Stimulated activated CD8-positive, alpha-beta memory T cell treated with anti-CD3 and anti-CD28 coated beads, Interleukin-7, amount 100 ng/mL, for 4 hours (primary cell): ENCODE measurements around the gene SNRNP40.
"Not testable (repeated sequence)": the region's sequence is repeated elsewhere in the genome, so short reads cannot be mapped to it uniquely, and the experiment has no call there.

Experiments used
- DNase-seq, 2 donors: peaks; one replicate each; pipeline ENCODE4 v3.0.0-alpha.2; 2020; ENCODE audit warnings: low read depth in 2 of 2

SNRNP40 gene

DNA sequence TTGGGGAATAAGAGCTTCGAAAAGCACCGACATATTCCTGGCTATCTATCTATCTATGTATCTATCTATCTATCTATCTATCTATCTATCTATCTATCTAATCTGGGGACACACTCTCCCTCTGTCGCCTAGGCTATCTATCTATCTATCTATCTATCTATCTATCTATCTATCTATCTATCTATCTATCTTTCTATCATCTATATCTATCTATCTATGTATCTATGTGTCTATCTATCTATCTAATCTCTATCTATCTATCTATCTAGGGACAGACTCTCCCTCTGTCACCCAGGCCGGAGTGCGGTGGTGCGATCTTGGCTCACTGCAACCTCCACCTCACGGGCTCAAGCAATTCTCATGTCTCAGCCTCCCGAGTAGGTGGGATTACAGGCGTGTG is 14.2 kb downstream of the SNRNP40 start:
- DNase-seq = not testable (repeated sequence)

GRCh38 chr1:31273619-31274018 is 23.0 kb downstream of the SNRNP40 start:
- no peak for DNase-seq

- no peak for DNase-seq
These were observed 24.2 kb downstream of the SNRNP40 start for GRCh38 chr1:31272369-31272768.

DNA sequence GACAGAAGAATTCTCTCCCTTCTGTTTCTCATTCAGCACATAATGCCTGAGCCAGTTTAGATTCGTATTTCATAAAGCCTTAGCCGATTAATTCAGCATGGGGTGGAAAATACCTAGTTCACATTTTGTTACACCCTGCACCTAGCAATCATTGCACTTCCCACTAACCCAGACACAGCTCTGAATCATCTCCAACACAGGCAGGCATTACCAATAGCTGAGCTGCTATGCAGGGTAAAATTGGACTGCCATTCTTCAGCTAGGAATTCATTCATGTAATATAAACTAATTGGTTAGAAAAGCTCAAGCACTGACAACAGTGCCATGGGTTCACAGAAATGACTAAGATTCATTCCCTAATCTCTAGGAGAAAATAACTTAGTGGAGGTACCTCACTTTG is 30.0 kb downstream of the SNRNP40 start:
- no peak for DNase-seq

DNA sequence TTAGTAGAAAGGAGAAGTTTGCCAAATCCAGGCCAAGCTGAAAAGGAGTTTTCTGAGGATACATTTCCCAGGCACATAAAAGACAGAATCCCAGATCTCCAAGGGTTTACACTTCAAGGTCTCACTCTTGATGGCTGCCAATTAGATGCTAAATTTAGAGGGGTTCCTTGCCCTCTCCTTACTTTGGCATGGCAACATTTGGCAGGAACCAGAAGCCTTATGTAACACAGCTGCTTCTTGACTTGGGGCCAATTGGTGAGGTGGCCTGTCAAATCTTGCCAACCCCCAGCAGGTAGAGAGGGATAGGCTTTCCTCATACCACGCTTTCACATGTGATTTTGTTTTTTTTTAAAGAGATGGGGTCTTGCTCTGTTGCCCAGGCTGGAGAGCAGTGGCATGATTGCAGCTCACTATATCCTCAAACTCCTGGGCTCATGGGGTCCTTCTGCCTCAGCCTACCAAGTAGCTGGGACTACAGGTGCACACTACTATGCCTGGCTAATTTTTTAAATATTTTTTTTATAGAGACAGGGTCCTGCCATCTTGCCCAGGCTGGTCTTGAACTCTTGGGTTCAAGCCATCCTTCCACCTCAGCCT is 31.7 kb downstream of the SNRNP40 start:
- DNase-seq = no peak

GRCh38 chr1:31263408-31263807 is 33.2 kb downstream of the SNRNP40 start:
- DNase-seq = no peak

DNA sequence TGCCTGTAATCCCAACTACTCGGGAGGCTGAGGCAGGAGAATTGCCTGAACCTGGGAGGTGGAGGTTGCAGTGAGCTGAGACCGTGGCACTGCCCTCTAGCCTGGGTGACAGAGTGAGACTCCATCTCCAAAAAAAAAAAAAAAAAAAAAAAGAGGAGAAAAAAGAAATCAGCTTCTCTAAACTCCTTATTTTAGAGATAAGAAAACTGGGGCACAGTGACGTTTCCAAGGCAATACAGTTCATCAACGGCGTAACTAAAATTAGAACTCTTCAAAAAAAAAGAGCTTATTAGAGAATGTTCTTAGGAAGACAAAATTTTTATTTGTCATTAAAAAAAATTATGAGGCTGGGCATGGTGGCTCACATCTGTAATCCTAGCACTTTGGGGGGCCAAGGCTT is 34.2 kb downstream of the SNRNP40 start:
- DNase-seq = not testable (repeated sequence)

DNA sequence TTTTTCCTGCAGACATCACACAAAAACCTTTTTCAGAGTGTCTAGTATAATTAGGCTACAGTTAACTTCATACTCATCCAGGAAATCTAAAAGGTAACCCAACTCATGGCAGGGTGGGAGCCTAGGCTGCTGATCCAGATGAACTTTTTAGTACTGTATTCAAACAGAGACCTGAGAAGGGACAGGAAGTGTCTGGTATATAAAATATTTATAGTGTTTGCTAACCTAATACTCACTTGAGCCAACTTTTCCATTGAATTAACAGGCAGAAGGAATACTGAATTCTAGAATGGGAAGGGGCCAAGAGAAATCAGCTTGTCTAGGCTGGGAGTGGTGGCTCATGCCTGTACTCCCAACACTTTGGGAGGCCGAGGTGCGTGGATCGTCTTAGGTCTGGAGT is 34.7 kb downstream of the SNRNP40 start:
- DNase-seq = no peak

GRCh38 chr1:31259746-31260145 is 36.8 kb downstream of the SNRNP40 start:
- DNase-seq = no peak

- DNase-seq = no peak
These were observed 38.0 kb downstream of the SNRNP40 start for GRCh38 chr1:31258581-31258980.

DNA sequence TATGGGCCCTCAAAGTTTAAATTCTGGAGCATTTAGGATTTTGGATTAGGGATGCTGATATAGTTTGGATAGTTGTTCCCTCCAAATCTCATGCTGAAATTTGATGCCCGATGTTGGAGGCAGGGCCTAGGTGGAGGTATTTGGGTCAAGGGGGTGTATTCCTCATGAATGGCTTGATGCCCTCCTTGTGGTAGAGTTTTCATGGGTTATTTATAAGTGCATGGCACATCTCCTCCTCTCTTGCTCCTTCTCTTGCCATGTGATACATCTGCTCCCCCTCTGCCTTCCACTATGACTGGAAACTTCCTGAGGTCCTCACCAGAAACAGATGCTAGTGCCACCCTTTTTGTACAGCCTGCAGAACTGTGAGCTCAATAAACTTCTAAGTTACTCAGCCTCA is 39.4 kb downstream of the SNRNP40 start:
- DNase-seq = no peak

GRCh38 chr1:31249854-31250253 is 46.7 kb downstream of the SNRNP40 start:
- no peak for DNase-seq

DNA sequence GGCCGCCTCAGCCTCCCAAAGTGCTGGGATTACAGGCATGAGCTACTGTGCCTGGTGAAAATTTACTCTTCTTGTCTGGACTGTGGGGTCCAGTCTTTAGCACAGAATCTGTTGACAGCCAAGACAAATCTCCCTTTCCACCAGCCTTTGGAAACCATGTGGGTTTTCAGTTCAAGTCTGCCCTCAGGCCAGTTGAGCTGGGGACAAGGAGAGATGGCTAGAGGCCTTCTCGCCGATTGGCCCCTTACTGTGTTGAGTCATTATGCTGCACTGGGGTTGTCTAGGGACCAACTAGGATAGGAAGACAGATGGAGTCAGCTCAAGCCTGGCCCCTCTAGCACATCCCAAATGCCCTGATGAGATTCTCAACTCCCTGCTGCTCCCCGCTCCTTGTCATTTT is 48.3 kb downstream of the SNRNP40 start:
- DNase-seq = no peak

- DNase-seq = no peak
These were observed 52.3 kb downstream of the SNRNP40 start for GRCh38 chr1:31244326-31244725.

DNA sequence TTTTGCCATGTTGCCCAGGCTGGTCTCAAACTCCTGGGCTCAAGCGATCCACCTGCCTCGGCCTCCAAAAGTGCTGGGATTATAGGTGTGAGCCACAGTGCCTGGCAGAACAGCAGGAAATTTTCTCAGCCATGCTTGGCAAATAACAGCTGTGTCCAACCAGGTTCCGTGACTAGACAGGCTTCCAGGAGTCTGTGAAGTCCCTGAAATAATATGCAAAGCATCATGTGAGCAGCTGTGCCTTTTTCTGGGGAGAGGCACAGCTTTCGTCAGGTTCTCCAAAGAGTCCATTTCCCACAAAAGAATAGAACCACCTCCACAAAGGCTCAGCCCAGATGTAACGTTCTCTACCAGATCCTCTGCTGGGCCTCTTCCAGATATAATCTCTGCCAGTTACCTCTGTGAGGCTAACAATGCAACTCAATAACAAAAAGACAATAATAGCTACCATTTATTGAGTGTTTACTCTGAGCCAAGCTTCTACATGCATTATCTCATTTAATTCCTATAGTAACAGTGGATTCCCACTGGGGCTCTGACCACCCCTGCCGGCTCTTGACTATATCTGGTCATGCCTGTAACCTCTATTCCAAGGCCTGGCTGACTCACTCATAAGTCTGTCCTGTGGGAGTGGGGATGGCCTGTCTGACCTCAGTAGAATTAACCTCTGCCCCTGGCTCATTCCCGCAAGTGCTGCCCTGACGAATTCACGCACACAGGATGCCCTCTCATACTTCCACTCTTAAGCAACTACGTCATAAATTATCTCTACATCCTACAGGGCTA is 52.9 kb downstream of the SNRNP40 start:
- DNase-seq = no peak

DNA sequence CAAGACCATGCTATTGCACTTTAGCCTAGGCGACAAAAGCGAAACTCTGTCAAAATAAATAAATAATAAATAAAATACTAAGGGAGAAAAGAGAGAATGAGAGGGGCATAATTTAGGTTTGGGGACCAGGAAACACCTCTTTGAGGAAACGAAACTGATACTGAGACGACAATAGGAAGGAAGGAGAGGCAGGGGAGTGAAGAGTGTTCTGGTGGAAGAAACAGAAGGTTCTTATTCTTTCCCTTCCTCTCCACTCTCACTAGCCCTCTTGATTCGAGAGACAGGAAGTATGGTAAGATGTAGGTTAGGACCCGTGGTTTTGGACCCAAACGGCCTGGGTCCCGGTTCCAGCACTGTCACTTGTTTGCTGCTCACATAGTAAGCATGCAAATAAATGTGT is 55.3 kb downstream of the SNRNP40 start:
- DNase-seq = no peak

DNA sequence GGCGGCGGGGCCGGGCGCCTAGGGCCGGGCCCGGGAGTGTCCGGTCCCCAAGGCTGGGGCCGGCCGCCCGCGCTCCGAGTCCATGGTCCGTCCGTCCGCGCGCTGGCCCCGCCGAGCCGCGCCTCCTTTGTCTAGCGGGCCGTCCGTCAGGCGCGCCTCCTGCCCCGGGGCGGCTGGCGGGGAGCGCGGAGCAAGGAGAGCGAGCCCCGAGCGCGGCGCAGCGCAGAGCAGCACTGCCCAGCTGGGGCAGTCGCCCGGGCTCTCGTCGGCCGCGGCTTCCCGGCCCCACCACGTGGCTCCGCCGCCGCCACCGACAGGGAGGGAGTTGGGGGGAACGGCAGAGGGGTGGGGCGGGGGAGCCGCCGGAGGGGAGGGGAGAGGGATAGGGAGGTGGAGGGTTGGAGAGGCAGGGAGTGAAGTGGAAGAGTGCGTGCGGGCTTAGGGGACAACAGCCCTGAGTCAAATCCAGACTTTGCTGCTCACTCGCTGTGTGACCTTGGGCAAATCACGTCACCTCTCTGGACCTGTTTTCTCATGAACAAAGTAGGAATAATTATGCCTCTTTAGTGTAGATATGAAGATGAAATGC is 56.8 kb downstream of the SNRNP40 start, which contains the start of gene NKAIN1:
TSS of gene NKAIN1 (minus strand) at position 235 of the 589 bp plus-strand sequence. CDS start 340 bp downstream, outside the sequence.
- DNase-seq = no peak

DNA sequence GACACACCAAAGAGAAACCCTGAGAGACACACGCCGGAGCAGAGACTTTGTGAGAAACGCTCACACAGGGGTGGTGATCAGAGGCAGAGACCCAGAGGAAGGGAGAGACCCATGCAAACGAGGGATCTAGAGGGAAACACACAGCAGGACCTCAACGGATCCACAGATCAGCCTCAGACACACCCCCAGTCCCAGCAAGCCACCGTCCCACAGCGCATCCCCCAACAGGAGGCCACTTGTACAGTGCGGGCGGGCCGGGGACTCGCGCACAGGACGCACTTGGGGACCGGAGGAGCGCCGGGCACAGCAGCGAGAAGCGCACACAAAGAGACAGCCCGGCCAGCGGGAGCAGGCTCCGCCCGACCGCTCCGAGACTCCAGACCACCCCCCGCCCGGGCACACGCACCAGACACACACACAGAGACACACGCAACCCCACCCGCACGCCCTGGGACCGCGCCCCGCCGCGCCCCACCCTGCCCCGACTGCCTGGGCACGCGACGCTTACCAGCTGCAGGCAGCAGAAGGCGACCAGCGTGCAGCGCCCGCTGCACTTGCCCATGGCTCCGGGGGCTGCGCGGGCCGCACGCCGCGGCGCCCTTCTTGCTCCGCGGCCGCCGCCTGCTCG is 57.5 kb downstream of the SNRNP40 start:
- no peak for DNase-seq

- no peak for DNase-seq
These were observed 58.0 kb downstream of the SNRNP40 start for GRCh38 chr1:31238612-31238985.

- DNase-seq = no peak
These were observed 61.7 kb downstream of the SNRNP40 start for GRCh38 chr1:31234870-31235269.

GRCh38 chr1:31234123-31234708 is 62.4 kb downstream of the SNRNP40 start:
- DNase-seq = no peak

DNA sequence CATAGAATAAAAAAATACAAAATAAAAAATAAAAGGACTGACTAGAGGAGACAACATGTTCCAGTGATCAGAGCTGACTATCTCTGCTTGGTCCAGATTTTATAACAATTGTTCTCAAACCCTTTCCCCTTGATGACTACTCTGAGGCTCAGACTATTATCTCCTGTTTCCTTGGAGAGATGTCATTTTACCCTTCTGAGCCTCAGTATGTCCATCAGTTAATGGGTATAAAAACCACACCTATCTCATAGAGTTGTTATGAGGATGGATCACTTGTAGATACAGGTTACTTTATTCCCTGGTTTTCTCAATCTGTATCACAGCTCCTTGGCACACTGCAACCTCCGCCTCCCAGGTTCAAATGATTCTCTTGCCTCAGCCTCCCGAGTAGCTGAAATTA is 63.9 kb downstream of the SNRNP40 start:
- DNase-seq = no peak
